Measurements from ENCODE around the gene TMEM107. TPM values are rescaled to one million over a fixed set of nuclear protein-coding genes. Genes with fewer than 3 reads are reported as not detected.

Gene TMEM107
- total RNA-seq, 4 donors from 2014 or later = 12.7 to 21.7 (median 15.5) TPM

GRCh38 chr17:8188263-8188839 lies 12.2 kb upstream of the TMEM107 start:
- H3K4me3 ChIP-seq = peak overlapping the region; percentile 75 to 97 (median 86)
- TF ChIP-seq POLR2A (IDR thresholded peaks at IDR 0.05) (no peak), CTCF (IDR thresholded peaks at IDR 0.05) (no peak)
- peaks cover 13 to 73% (median 31%) of the 10 kb centered on the region in 3 donors for H3K4me1 ChIP-seq
- no peaks in the 10 kb centered on the region for H3K9me3 ChIP-seq
- no peak for DNase-seq
- 17 to 33% methylated on average over 6 to 8 of the region's 12 CpGs for WGBS, 2 donors
- H3K27me3 ChIP-seq = no peaks in the 10 kb centered on the region
- intact Hi-C loops (cut with DNase I) = no loop called here
- H3K36me3 ChIP-seq = no peaks in the 10 kb centered on the region
- H3K27ac ChIP-seq = peak overlapping the region; percentile 96 to 99 (median 98)

- DNase-seq = no peak
- peaks cover 11 to 70% (median 29%) of the 10 kb centered on the region in 3 donors for H3K4me1 ChIP-seq
- 0 to 1% methylated on average over 18 to 25 of the region's 25 CpGs for WGBS, 2 donors
- H3K36me3 ChIP-seq = no peaks in the 10 kb centered on the region
- H3K9me3 ChIP-seq = no peaks in the 10 kb centered on the region
- intact Hi-C loops (cut with DNase I) = no loop called here
- TF ChIP-seq CTCF (IDR thresholded peaks at IDR 0.05) (peak in 1 of 6 experiments; percentile 18), POLR2A (IDR thresholded peaks at IDR 0.05) (peak in 1 of 4 donors; percentile 8)
- H3K27ac ChIP-seq = peak overlapping the region; percentile 96 to 99 (median 98)
- no peaks in the 10 kb centered on the region for H3K27me3 ChIP-seq
- peak overlapping the region; percentile 56 to 97 (median 86) for H3K4me3 ChIP-seq
Observed at GRCh38 chr17:8187517-8188262, 11.5 kb upstream of the TMEM107 start.

DNA sequence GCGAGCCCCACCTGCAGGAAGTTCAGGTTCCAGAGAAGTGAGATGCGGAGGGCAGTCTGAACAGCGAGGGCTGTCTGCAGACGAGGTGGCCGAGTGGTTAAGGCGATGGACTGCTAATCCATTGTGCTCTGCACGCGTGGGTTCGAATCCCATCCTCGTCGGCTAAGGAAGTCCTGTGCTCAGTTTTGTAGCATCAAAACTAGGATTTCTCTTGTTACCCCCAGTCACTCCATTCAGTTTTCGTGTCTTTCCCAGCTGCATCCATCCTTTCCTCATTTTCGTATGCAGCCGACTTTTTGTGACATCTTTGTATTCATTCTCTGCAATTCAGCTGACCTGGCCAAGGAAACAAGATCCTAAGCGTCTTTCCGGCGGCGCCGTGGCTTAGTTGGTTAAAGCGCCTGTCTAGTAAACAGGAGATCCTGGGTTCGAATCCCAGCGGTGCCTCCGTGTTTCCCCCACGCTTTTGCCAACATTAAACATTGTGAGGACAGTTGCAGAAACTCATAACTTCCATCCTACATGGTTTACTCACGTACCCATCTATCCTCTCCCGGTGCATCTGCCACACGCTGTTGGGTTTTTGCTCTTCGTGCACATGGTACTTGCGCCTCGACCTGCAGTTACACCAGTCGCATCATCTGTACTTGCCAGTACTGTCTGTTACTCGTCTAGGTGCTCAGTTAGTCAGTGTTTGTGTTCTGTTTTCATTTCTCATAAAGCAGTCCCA lies 10.8 kb upstream of the TMEM107 start:
- H3K4me3 ChIP-seq = peak overlapping the region; percentile 56 to 97 (median 86)
- H3K27me3 ChIP-seq = no peaks in the 10 kb centered on the region
- intact Hi-C loops (cut with DNase I) = no loop called here
- no peaks in the 10 kb centered on the region for H3K36me3 ChIP-seq
- no peaks in the 10 kb centered on the region for H3K9me3 ChIP-seq
- peaks cover 9 to 62% (median 25%) of the 10 kb centered on the region in 3 donors for H3K4me1 ChIP-seq
- peak overlapping the region; percentile 96 to 99 (median 98) for H3K27ac ChIP-seq
- TF ChIP-seq CTCF (IDR thresholded peaks at IDR 0.05) (peak in 3 of 6 experiments; percentile 6 to 43 (median 37)), POLR2A (IDR thresholded peaks at IDR 0.05) (no peak)
- no peak for DNase-seq
- WGBS, 2 donors = 0 to 1% methylated on average over 28 to 32 of the region's 32 CpGs

DNA sequence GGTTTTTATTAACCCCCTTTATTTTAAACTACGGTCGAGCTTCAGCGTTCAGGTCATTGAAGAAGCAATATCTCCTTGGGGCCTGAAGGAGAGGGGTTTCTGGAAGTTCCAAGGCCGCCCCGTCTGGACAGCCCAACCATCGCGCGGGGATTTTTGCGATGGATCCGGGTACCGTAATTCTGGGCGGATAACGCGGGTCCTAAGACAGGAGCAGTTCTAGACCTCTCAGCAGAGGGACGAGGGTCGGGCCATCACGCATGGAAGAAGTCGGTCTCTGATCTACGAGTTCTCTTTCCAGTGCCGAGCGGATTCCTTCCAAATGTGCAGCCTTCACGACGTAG lies 10.2 kb upstream of the TMEM107 start:
- 0 to 1% methylated on average over 12 to 22 of the region's 23 CpGs for WGBS, 2 donors
- Histone ChIP-seq H3K27me3 (no peaks in the 10 kb centered on the region), H3K27ac (peak overlapping the region; percentile 96 to 99 (median 98)), H3K4me1 (peaks cover 9 to 57% (median 20%) of the 10 kb centered on the region in 3 donors), H3K36me3 (no peaks in the 10 kb centered on the region), H3K9me3 (no peaks in the 10 kb centered on the region), H3K4me3 (peak overlapping the region; percentile 56 to 97 (median 86))
- intact Hi-C loops (cut with DNase I) = no loop called here
- peak in 2 of 6 experiments; percentile 18 to 38 for TF ChIP-seq CTCF (IDR thresholded peaks at IDR 0.05)
- no peak for TF ChIP-seq POLR2A (IDR thresholded peaks at IDR 0.05)
- no peak for DNase-seq

Measured in esophagus squamous epithelium (tissue), 5 donors.